OCI-LY3 (cell line): ENCODE results near the gene USP28.
"Not testable (repeated sequence)": the region's sequence is repeated elsewhere in the genome, so short reads cannot be mapped to it uniquely, and the experiment has no call there.

Experiments used
- CTCF ChIP-seq: fragments of 200-600, 300-600 bp; sonication (generic); IDR thresholded peaks from 2 replicates; pipeline ENCODE4 v1.5.1; 2014; ENCODE audit warnings: antibody characterized with exemption, low read length, low read depth
- EZH2phosphoT487 ChIP-seq: fragments of 200-600 bp; shearing (Covaris generic); IDR thresholded peaks from 2 replicates; pipeline ENCODE4 v1.6.1; 2018; ENCODE audit warnings: antibody characterized with exemption, mixed run types, low read depth

DNA sequence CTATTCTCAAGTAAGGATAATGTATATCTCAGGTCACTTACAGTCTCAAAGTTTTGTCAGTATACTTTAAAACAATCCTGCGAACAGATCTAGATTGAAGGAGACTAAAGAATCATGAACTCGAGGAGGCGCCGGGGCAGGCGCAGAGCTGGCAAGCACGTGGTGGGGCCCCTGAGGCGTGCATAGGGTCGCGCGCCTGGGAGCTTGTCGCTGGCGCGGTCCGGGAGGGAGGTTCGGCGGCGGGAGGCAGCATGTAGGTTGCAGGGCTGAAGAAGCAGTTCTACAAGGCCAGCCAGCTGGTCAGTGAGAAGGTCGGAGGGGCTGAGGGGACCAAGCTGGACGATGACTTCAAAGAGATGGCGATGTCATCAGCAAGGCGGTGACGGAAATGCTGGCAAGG is 86.4 kb downstream of the USP28 start:
- TF ChIP-seq CTCF, EZH2phosphoT487: not testable (repeated sequence)
